IMR-90 (cell line): ENCODE measurements around the gene PRR5L. TPM values are rescaled to one million over a fixed set of nuclear protein-coding genes. Genes with fewer than 3 reads are reported as not detected.

Experiments
- ATAC-seq: fragments of 200-7000 bp; cut with Tn5 transposase; 2 replicates; pipeline ENCODE4 v1.9.1; 2020; ENCODE audit warnings: low read depth, mild to moderate bottlenecking, moderate library complexity
- BruUV-seq: library from RNA; stranded (reverse); fragments of 400-500 nt; replicated peaks from 2 replicates; lab custom pipeline; 2021; lab: Mats Ljungman, UMichigan
- CTCF ChIA-PET: fragments of 300-600 bp; formaldehyde crosslinking; extraction: SDS; loops from one replicate; lab custom pipeline; 2021; ENCODE audit warnings: antibody characterized with exemption; lab: Yijun Ruan, JAX
- POLR2A ChIA-PET: fragments of 300-600 bp; sonication (Branson Sonifier 250); formaldehyde crosslinking; loops from one replicate; lab custom pipeline; 2022; ENCODE audit warnings: antibody characterized with exemption; ENCODE audit not compliant: unreplicated experiment; lab: Charles Lee
- DNase-seq: peaks from one replicate; pipeline ENCODE4 v3.0.0; 2013
- H2AFZ ChIP-seq: replicated peaks from 2 replicates; pipeline ENCODE3; 2013; ENCODE audit warnings: low read length, mild to moderate bottlenecking; ENCODE audit not compliant: poor library complexity
- H2AK5ac ChIP-seq: 2 replicates; pipeline ENCODE4 v1.6.1; 2013; ENCODE audit warnings: low read depth, low read length, inconsistent platforms
- H2AK9ac ChIP-seq: replicated peaks from 2 replicates; pipeline ENCODE3; 2013; ENCODE audit warnings: mild to moderate bottlenecking, low read depth, low read length, moderate library complexity; ENCODE audit not compliant: poor library complexity
- H2BK120ac ChIP-seq: 2 replicates; pipeline ENCODE4 v1.6.1; 2013; ENCODE audit warnings: low read depth, low read length, inconsistent platforms
- H2BK15ac ChIP-seq: 3 replicates; pipeline ENCODE4 v1.6.1; 2013; ENCODE audit warnings: low read depth, low read length, inconsistent platforms
- H2BK20ac ChIP-seq: 2 replicates; pipeline ENCODE4 v1.6.1; 2013; ENCODE audit warnings: low read depth, mild to moderate bottlenecking, inconsistent platforms, low read length, moderate library complexity
- H2BK5ac ChIP-seq: 2 replicates; pipeline ENCODE4 v1.6.1; 2013; ENCODE audit warnings: mild to moderate bottlenecking, low read depth, low read length, inconsistent platforms; ENCODE audit not compliant: poor library complexity, severe bottlenecking
- H3K14ac ChIP-seq: replicated peaks from 2 replicates; pipeline ENCODE4 v1.6.1; 2013; ENCODE audit warnings: low read depth, low read length, inconsistent platforms
- H3K18ac ChIP-seq: 2 replicates; pipeline ENCODE4 v1.6.1; 2013; ENCODE audit warnings: low read depth, low read length, control low read depth
- H3K23ac ChIP-seq: 2 replicates; pipeline ENCODE4 v1.6.1; 2013; ENCODE audit warnings: low read depth, low read length, inconsistent platforms
- H3K27ac ChIP-seq: 2 replicates; pipeline ENCODE4 v1.5.1; 2013; ENCODE audit warnings: mild to moderate bottlenecking, control low read depth, low read length; ENCODE audit not compliant: insufficient read depth
- H3K27me3 ChIP-seq: 2 replicates; pipeline ENCODE4 v1.6.1; 2013; ENCODE audit warnings: low read length; ENCODE audit not compliant: control insufficient read depth, insufficient read depth
- H3K36me3 ChIP-seq: 2 replicates; pipeline ENCODE4 v1.6.1; 2013; ENCODE audit warnings: low read length, mixed read lengths; ENCODE audit not compliant: control insufficient read depth, insufficient read depth
- H3K4ac ChIP-seq: 2 replicates; pipeline ENCODE4 v1.6.1; 2013; ENCODE audit warnings: low read depth, low read length, inconsistent platforms
- H3K4me1 ChIP-seq: 2 replicates; pipeline ENCODE4 v1.6.1; 2013; ENCODE audit warnings: low read length, mixed read lengths; ENCODE audit not compliant: control insufficient read depth, insufficient read depth
- H3K4me2 ChIP-seq: 2 replicates; pipeline ENCODE4 v1.6.1; 2013; ENCODE audit warnings: low read depth, mild to moderate bottlenecking, control low read depth, low read length, moderate library complexity
- H3K4me3 ChIP-seq: 2 replicates; pipeline ENCODE4 v1.5.1; 2013; ENCODE audit warnings: low read depth, mild to moderate bottlenecking, control low read depth, low read length, moderate library complexity; ENCODE audit not compliant: insufficient read depth
- H3K56ac ChIP-seq: 2 replicates; pipeline ENCODE4 v1.6.1; 2013; ENCODE audit warnings: low read length, inconsistent platforms; ENCODE audit not compliant: insufficient read depth; ENCODE audit errors: extremely low read depth
- H3K79me1 ChIP-seq, 2 experiments: 2 replicates each; pipeline ENCODE4 v1.6.1; 2013; ENCODE audit warnings: low read length in 2 of 2, inconsistent platforms in 1 of 2, low read depth in 1 of 2
- H3K9ac ChIP-seq: 2 replicates; pipeline ENCODE4 v1.6.1; 2013; ENCODE audit warnings: low read depth, low read length, control low read depth
- H3K9me1 ChIP-seq: 2 replicates; pipeline ENCODE4 v1.6.1; 2013; ENCODE audit warnings: low read length, inconsistent platforms; ENCODE audit not compliant: insufficient read depth
- H3K9me3 ChIP-seq: 2 replicates; pipeline ENCODE4 v1.6.1; 2013; ENCODE audit warnings: low read length; ENCODE audit not compliant: control insufficient read depth, insufficient read depth
- H4K20me1 ChIP-seq: 2 replicates; pipeline ENCODE4 v1.6.1; 2013; ENCODE audit warnings: low read length, inconsistent platforms; ENCODE audit not compliant: insufficient read depth
- H4K5ac ChIP-seq: 2 replicates; pipeline ENCODE4 v1.6.1; 2013; ENCODE audit warnings: mild to moderate bottlenecking, low read depth, low read length, control low read depth
- H4K8ac ChIP-seq, 2 experiments: 2 replicates each; pipeline ENCODE4 v1.6.1; 2013; ENCODE audit warnings: low read depth in 2 of 2, low read length in 2 of 2, control low read depth in 1 of 2, inconsistent platforms in 1 of 2
- H4K91ac ChIP-seq: 2 replicates; pipeline ENCODE4 v1.6.1; 2013; ENCODE audit warnings: low read depth, low read length, inconsistent platforms; ENCODE audit not compliant: insufficient read depth
- CEBPB ChIP-seq: IDR thresholded peaks from 2 replicates; pipeline ENCODE4 v1.6.1; 2012; ENCODE audit warnings: low read depth, low read length, improper control_type of control experiment
- CHD1 ChIP-seq: IDR thresholded peaks from 2 replicates; pipeline ENCODE4 v1.6.1; 2012; ENCODE audit warnings: low read depth, low read length, improper control_type of control experiment
- CTCF ChIP-seq: conservative IDR thresholded peaks from 2 replicates; pipeline ENCODE4 v1.5.1; 2012; ENCODE audit warnings: mild to moderate bottlenecking, low read depth, low read length, improper control_type of control experiment
- FOS ChIP-seq: fragments of 150-350 bp; IDR thresholded peaks from 2 replicates; pipeline ENCODE4 v1.6.1; 2016; ENCODE audit warnings: low read depth, low read length
- MAZ ChIP-seq: IDR thresholded peaks from 2 replicates; pipeline ENCODE4 v1.6.1; 2012; ENCODE audit warnings: low read depth, mild to moderate bottlenecking, low read length, improper control_type of control experiment, moderate library complexity, borderline replicate concordance
- MXI1 ChIP-seq: IDR thresholded peaks from 2 replicates; pipeline ENCODE4 v1.6.1; 2012; ENCODE audit warnings: low read depth, mild to moderate bottlenecking, low read length, moderate library complexity, borderline replicate concordance
- POLR2A ChIP-seq: IDR thresholded peaks from 2 replicates; pipeline ENCODE4 v1.6.1; 2012; ENCODE audit warnings: mild to moderate bottlenecking, low read depth, low read length
- RAD21 ChIP-seq: IDR thresholded peaks from 2 replicates; pipeline ENCODE4 v1.6.1; 2012; ENCODE audit warnings: low read length, improper control_type of control experiment
- RCOR1 ChIP-seq: IDR thresholded peaks from 2 replicates; pipeline ENCODE4 v1.6.1; 2012; ENCODE audit warnings: mild to moderate bottlenecking, low read length, improper control_type of control experiment; ENCODE audit not compliant: insufficient replicate concordance
- RFX5 ChIP-seq: IDR thresholded peaks from 2 replicates; pipeline ENCODE4 v1.8.0; 2012; ENCODE audit warnings: low read depth, mild to moderate bottlenecking, low read length, moderate library complexity
- SMC3 ChIP-seq: fragments of 150-350 bp; IDR thresholded peaks from 2 replicates; pipeline ENCODE4 v1.6.1; 2016; ENCODE audit warnings: low read depth, mild to moderate bottlenecking, antibody characterized with exemption, low read length, moderate library complexity
- WGBS, 2 experiments: methylation state at CpG; one replicate each; pipeline versions ENCODE4 v1.1.5 to v1.1.7; 2013; ENCODE audit warnings: missing lambda C conversion rate in 2 of 2; ENCODE audit not compliant: insufficient read length in 1 of 2; ENCODE audit errors: extremely low coverage in 2 of 2; 5-methylcytosine and 5-hydroxymethylcytosine counted together
- dilution Hi-C: fragments of 300-500 bp; cut with HindIII; formaldehyde crosslinking; loops from one replicate; pipeline ENCODE4 v1.14.3; 2018; ENCODE audit warnings: low sequenced_read_pairs; ENCODE audit not compliant: unreplicated experiment
- in situ Hi-C: fragments of 300-500 bp; cut with MboI; formaldehyde crosslinking; loops from 3 replicates; pipeline ENCODE4 v1.14.3; 2019; ENCODE audit warnings: low sequenced_read_pairs, inconsistent platforms, mixed read lengths
- intact Hi-C: fragments of 100-400 bp; cut with micrococcal nuclease; formaldehyde crosslinking; loops from 2 replicates; pipeline ENCODE4 v1.10.0; 2022
- polyA plus RNA-seq, 3 experiments: library from polyadenylated mRNA; depleted of rRNA; stranded (reverse); fragments of >200 nt; gene quantifications; 2 replicates each; pipeline ENCODE4 v1.2.3, GENCODE V29; 2012; ENCODE audit warnings: low replicate concordance in 1 of 3
- total RNA-seq: library from RNA; depleted of rRNA; stranded (reverse); fragments of >200 nt; gene quantifications from 2 replicates; pipeline ENCODE4 v1.2.3, GENCODE V29; 2012

The PRR5L gene
- total and polyA plus RNA-seq, 2 of the 4 experiments (the other 2 are of a cell fraction): 2.9 to 3.6 TPM

- ATAC-seq: no peak
- in situ Hi-C loops: no loop called here
- Histone ChIP-seq H4K5ac (no peak overlapping the region), H3K4me3 (no peak overlapping the region), H3K9me1 (peaks cover 5% of the 10 kb centered on the region; the same call in 1 of the 2 replicates), H2BK20ac (no peak overlapping the region), H4K91ac (no peak overlapping the region), H3K23ac (no peak overlapping the region), H3K4me2 (no peak overlapping the region), H3K4me1 (no peaks in the 10 kb centered on the region), H3K9me3 (no peaks in the 10 kb centered on the region), H2AFZ (no peak overlapping the region), H3K18ac (no peak overlapping the region), H4K8ac (no peak overlapping the region), H3K79me1 (no peaks in the 10 kb centered on the region), H2BK120ac (no peak overlapping the region), H2BK5ac (no peak overlapping the region), H3K14ac (no peak overlapping the region), H3K4ac (no peak overlapping the region), H2AK5ac (no peak overlapping the region), H3K9ac (no peak overlapping the region), H2AK9ac (no peak overlapping the region), H3K27me3 (no peaks in the 10 kb centered on the region), H2BK15ac (no peak overlapping the region), H4K20me1 (no peaks in the 10 kb centered on the region), H3K27ac (no peak overlapping the region), H3K56ac (no peak overlapping the region), H3K36me3 (peaks cover 28% of the 10 kb centered on the region)
- ChIA-PET CTCF (no interaction called here), POLR2A (no interaction called here)
- TF ChIP-seq CEBPB (no peak), RAD21 (no peak), MAZ (no peak), RCOR1 (no peak), POLR2A (no peak), SMC3 (no peak), CHD1 (no peak), FOS (no peak), CTCF (no peak), RFX5 (no peak), MXI1 (no peak)
- no peak for DNase-seq
- no TSS peak for BruUV-seq
- intact Hi-C loops: no loop called here
- WGBS, 2 experiments: no CpG with 5 or more reads among the region's 5 CpGs
- dilution Hi-C loops: no loop called here
Measured at GRCh38 chr11:36271794-36272407, 24.2 kb upstream of the PRR5L start.
